ENCODE data around the gene GCDH.
"Not testable (repeated sequence)": the region's sequence is repeated elsewhere in the genome, so short reads cannot be mapped to it uniquely, and the experiment has no call there.

Gene GCDH

DNA sequence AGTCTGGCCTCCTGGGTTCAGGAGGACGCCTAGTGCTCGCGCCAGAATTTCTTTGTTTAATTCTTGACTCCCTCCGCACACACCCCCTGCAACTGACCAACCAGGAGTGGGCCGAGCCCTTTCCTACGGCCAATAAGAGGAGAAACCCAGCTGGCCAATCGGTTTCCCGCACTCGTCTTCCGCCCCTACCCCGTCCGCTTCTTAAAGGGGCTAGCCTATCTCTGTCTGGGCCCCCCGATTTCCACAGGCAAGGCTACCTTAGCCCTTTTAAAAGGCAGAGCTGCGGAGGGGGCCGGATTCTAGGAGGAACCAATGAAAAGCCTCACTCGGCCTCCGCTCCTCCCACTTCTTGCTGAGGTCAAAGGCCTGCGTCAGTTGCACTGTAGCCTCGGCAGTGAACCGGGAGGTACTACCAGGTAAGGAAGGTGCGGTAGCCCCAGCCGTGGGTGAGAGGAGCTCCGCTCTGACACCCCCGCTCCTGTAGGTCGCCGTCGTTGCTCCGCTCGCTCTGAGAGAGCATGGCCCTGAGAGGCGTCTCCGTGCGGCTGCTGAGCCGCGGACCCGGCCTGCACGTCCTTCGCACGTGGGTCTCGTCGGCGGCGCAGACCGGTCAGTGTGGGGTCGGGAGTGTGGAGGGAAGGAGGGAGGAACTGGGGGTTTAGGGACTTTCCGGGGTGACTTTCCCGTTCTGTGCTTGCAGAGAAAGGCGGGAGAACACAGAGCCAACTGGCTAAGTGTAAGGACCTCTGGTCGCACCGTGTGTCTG is at the start of gene GCDH:
TSS of gene GCDH (plus strand) at position 374 of the 766 bp plus-strand sequence. CDS start at position 519, 145 bp downstream.
- in situ Hi-C loops (cut with MboI; ENCODE audit: low sequenced_read_pairs): no loop called here

DNA sequence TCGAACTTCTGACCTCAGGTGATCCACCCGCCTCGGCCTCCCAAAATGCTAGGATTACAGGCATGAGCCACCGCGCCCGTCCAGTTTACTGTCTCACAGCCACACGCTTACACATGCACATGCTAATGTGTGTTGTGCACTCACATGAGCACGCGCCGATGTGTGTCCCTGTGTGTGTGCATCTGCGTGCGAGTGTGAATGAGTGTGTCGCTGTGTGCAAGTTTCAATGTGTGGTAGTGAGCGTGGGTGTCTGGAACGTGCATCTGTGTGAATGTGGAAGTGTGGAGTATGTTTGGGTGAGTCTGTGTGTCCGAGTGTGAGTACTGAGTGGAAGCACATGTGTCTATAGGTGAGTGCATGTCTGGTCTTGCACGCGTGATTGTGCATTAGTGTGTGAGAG is 48.4 kb upstream of the GCDH start:
- in situ Hi-C loops (cut with MboI; ENCODE audit: low sequenced_read_pairs): no loop called here

DNA sequence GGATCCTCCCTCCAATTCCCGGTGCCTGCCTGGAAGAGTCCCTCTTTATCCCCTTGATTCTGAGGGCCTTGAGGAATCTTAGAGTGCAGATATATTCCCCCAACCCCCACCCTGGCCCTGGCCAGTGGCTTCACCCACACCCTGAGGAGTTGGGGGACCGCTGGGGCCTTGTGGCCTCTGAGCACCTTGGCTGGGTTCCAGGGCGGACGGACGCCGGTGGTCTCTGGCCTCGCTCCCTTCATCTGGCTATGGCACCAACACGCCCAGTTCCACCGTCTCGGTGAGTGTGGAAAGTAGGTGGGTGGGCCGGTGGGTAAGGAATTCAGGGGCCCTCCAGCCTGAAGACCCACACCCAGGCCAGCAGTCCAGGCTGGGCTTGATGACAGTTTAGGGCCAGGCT is 47.6 kb upstream of the GCDH start:
- in situ Hi-C loops (cut with MboI; ENCODE audit: low sequenced_read_pairs): no loop called here

DNA sequence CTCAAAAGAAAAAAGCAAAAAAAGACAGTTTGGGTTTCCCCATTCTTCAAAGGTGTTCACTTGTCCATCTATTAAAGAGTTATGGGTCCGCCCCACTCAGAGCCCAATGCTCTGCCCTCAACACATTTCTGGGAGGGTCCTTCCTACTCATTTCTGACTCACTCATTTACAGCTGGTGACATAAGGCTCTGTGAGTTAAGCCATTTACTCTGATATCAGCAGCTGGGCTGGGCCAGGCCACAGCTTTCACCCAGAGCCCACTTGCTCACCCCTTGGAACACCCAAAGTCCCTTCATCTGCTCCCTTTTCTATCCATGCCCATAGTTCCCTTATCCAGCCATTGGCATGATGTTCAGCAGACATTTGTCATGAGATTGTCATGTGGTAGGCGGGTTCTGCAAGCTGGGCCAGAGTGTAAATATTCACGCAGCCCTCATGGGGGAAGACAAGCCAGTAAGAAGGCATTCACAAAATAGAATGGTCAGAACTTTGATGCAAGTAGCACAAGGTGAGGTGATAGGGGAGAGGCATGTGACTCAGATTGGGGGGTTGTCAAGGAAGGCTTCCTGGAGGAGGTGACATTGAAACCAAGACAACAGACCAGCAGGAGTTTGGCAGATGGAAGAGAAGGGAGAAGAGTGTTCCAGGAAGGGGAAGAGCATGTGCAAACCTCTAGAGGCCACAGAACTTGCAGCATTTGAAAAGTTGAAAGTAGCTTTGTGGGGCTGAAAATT is 46.8 kb upstream of the GCDH start:
- in situ Hi-C loops (cut with MboI; ENCODE audit: low sequenced_read_pairs): no loop called here

DNA sequence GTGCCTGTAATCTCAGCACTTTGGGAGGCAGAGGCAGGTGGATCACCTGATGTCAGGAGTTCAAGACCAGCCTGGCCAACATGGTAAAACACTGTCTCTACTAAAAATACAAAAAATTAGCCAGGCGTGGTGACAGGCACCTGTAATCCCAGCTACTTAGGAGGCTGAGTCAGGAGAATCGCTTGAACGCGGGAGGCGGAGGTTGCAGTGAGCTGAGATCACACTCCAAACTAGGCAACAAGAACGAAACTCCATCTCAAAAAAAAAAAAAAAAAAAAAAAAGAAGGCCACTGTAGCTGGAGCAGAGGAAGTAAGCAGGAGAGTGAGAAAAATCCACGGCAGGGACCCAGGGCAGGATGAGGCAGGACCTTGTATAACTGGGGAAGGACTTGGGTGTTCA is 44.3 kb upstream of the GCDH start:
- in situ Hi-C loops (cut with MboI; ENCODE audit: low sequenced_read_pairs): not testable (repeated sequence)

DNA sequence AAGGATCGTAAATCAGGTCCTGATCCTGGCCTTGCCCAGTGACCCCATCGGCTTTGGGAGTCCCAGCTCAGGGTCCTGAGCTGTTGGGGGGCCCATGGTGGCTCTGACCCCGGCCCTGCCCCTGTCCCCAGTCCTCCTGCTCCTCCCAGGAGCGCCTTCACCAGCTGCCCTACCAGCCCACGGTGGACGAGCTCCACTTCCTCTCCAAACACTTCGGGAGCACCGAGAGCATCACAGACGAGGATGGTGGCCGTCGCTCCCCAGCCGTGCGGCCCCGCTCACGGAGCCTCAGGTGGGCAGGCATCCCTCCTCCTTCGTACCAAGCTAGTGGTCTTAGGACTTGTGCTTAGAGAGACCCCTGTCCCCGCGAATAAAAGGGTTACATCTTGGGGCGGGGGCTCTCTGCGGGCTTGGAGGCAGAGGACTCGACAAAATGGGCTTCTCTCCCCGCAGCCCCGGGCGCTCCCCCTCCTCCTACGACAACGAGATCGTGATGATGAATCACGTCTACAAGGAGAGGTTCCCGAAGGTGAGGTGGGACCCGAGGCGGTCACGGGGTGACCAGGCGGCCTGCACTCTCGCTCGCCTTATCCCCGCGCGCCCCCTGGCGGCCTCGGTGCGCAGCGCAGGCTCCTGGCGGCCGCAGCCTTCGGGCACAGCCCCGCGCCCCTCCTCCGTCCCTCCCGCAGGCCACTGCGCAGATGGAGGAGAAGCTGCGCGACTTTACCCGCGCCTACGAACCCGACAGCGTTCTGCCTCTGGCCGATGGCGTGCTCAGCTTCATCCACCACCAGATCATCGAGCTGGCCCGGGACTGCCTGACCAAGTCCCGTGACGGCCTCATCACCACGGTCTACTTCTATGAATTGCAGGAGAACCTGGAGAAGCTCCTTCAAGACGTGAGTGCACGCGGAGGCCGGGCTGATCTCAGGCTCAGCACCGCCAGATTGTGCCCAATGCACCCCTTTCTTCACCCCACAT is 43.5 kb upstream of the GCDH start:
- in situ Hi-C loops (cut with MboI; ENCODE audit: low sequenced_read_pairs): no loop called here

DNA sequence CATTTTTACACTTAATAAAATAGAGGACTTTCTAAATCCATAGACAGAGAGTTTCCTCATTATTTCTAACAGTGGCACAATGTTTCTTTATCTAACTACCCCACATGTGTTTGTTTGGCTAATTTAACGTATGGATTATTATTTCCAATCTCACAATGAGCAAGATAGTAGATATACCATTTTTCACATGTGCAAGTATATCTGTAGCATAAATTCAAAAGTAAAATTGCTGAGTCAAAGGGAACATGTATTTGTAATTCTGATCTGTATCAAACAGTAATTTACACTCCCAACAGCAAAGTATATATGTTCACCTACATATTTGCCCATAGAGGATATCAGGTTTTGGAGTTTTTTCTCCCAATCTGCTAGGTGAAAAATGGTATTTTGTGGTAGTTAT is 34.3 kb upstream of the GCDH start:
- in situ Hi-C loops (cut with MboI; ENCODE audit: low sequenced_read_pairs): no loop called here

DNA sequence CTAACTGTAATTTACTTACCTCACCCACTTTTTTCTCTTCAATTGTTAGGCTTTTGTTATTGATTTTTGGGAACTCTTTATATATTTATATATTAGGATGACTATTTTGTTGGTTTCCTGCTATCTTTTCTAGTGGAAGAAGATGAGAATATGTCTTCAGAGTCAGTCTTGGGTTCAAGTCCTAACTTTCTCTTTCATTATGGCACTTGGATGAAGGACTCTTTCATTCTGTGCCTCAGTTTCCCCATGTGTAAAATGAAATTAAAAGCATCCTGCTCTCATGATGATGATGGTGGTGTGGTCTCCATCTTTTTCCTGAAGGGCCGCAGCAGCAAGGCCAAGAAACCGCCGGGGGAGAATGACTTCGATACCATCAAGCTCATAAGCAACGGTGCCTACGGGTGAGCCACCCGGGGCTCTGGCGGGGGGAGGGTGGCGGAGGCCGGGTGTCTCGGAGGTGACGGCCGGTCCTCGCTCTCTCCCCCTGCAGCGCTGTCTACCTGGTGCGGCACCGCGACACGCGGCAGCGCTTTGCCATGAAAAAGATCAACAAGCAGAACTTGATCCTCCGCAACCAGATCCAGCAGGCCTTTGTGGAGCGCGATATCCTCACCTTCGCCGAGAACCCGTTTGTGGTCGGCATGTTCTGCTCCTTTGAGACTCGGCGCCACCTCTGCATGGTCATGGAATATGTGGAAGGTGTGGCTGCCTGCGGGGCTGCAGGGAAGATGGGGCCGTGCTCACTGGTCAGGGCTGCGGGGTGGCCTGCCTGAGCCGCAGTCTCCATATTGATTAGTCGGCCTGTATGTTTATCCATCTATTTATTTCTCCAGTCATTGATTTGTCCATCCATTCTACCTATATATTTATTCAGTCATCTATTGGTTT is 32.7 kb upstream of the GCDH start:
- in situ Hi-C loops (cut with MboI; ENCODE audit: low sequenced_read_pairs): no loop called here

DNA sequence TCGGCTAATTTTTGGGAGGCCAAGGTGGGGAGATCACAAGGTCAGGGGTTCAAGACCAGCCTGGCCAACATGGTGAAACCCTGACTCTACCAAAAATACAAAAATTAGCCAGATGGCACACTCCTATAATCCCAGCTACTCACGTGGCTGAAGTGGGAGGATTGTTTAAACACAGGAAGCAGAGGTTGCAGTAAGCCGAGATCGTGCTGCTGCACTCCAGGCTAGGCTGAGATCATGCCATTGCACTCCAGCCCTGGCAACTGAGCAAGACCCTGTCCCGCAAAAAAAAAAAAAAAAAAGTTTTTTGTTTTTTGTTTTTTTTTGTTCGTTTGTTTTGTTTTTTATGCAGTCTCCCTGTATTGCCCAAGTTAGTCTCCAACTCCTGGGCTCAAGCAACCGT is 31.4 kb upstream of the GCDH start:
- in situ Hi-C loops (cut with MboI; ENCODE audit: low sequenced_read_pairs): no loop called here

DNA sequence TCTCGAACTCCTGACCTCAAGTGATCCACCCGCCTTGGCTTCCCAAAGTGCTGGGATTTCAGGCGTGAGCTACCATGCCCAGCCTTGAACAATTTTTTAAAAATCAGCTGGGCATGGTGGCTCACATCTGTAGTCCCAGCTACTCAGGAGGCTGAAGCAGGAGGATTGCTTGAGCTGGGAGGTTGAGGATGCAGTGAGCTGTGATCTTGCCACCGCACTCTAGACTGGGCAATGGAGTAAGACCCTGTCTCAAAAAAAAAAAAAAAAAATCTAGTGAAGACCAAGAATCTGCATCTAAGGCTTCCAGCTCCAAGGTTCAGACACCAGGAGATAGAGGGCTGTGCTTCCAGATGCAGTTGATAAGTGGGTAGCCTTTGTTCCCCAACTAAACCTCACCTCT is 26.8 kb upstream of the GCDH start:
- in situ Hi-C loops (cut with MboI; ENCODE audit: low sequenced_read_pairs): no loop called here

DNA sequence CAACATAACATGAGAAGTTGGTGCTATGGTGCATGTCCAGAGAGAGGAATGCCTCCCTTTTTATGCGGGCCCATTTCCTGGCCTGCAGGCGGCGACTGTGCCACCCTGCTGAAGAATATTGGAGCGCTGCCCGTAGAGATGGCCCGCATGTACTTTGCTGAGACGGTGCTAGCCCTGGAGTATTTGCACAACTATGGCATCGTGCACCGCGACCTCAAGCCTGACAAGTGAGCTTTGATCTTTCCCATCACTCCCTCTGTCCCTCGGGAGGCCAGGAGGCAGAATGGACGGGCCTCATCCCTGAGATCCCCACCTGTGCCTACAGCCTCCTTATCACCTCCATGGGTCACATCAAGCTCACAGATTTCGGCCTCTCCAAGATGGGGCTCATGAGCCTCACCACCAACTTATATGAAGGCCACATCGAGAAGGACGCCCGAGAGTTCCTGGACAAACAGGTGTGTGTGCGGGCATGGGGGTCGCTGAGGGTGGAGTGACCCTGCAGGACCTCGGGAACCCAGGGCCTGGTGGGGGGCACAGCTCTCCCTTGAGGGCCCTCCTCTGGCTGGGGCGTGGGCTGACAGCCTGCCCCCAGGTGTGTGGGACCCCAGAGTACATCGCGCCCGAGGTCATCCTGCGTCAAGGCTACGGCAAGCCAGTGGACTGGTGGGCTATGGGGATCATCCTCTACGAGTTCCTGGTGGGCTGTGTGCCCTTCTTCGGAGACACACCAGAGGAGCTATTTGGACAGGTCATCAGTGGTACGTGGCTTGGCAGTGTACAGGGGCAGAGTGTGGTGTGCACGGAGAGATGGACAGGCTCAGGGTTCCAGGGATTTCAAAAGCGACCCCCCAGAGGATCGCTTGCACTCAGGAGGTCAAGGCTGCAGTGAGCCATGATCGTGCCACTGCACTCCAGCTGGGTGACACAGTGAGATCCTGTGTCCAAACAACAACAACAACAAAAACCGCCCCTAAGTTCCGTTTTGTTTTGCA is 25.9 kb upstream of the GCDH start:
- in situ Hi-C loops (cut with MboI; ENCODE audit: low sequenced_read_pairs): no loop called here

DNA sequence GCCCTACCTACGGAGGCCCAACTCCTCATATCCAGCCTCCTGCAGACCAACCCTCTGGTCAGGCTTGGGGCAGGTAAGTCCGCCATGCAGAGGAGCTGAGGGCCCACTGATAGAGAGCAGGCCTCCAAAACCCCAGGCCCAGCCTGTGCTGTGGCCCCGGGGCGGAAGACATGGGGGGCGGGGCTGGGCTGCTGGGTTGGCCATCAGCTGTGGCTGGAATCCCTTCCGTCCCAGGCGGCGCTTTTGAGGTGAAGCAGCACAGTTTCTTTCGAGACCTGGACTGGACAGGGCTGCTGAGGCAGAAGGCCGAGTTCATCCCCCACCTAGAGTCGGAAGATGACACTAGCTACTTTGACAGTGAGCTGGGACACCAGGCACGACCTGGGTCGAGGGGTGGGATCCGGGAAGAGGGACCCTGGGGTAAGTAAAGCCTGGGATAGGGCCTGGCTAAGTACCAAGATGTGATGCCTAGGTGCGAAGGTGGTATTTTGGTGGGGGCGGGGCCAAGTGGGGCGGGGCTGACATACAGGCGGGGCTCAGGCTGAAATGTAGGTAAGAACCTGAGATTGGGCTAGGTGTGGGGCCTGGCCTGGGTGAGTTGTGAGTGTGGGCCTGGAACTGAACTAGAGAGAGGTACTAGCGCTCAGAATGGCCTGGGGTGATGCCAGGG is 25.1 kb upstream of the GCDH start:
- in situ Hi-C loops (cut with MboI; ENCODE audit: low sequenced_read_pairs): no loop called here

DNA sequence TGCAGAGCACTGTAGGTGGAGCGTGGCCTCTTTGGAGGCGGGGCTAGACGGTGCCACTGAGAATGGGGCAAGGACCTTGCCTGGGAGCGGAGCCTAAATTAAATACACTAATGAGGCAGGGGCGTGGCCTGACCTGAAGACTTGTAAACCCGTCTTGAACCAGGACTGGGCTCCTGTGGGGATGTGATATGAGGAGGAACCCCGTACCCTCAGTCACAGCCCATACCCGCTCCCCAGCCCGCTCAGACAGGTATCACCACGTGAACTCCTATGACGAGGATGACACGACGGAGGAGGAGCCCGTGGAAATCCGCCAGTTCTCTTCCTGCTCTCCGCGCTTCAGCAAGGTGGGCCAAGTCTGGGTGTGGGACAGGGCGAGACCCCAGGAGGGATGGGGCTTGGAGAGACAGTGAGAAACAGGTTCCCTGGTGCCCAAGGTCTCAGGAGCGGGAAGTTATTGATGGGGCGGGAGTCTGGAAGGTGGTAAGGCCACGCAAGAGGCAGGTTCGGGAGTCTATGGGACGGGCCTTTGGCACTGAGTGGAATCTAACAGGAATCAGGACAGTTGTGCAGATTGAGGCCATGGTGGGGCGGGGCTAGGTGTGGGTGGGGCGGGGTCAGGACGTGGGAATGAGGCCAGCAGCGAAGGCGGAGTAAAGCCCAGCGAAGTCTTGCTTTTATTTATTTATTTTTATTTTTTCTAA is 24.4 kb upstream of the GCDH start:
- in situ Hi-C loops (cut with MboI; ENCODE audit: low sequenced_read_pairs): no loop called here

DNA sequence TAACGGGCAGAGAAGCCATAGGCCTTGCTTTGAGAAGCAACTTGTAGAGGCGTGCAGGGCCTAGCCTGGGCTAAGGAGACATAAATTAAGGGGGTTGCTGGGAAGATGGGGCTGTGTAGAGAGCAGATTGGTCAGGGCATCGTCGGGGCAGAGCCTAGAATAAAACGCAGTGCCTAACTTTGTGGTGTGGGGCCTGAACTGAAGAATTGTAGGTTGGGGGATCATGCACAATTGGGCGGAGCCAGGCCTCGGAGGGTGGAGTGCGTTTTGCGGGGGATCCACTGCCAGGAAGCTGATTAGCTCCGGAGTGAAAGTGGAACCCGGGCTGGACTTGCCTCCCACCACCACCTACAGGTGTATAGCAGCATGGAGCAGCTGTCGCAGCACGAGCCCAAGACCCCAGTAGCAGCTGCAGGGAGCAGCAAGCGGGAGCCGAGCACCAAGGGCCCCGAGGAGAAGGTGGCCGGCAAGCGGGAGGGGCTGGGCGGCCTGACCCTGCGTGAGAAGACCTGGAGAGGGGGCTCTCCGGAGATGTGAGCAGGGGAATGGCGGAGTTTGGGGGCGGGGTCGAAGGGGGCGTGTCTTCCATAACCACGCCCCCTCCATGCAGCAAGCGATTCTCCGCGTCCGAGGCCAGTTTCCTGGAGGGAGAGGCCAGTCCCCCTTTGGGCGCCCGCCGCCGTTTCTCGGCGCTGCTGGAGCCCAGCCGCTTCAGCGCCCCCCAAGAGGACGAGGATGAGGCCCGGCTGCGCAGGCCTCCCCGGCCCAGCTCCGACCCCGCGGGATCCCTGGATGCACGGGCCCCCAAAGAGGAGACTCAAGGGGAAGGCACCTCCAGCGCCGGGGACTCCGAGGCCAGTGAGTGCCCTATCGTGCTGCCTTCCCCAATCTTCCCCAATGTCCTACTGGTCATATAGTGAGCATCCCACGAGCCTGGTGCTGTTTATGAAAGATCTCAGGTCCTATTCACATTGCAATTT is 23.6 kb upstream of the GCDH start:
- in situ Hi-C loops (cut with MboI; ENCODE audit: low sequenced_read_pairs): no loop called here

DNA sequence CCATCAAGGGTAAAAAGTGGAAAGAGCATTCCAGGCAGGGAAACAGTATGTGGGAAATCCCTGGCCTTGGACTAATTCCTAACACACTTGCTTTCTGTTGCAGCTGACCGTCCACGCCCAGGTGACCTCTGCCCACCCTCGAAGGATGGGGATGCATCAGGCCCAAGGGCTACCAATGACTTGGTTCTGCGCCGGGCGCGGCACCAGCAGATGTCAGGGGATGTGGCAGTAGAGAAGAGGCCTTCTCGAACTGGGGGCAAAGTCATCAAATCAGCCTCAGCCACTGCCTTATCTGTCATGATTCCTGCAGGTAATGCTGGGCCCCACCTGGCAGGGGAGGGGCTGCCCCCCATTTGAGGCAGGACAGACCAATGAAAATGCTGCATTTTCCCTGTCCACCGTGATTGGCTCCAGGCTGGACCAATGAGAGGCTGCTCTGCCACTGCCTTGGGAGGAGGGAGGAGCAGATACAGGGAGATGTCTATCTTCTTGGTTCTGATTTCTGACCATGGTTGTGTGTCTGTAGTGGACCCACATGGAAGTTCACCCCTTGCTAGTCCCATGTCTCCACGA is 22.3 kb upstream of the GCDH start:
- in situ Hi-C loops (cut with MboI; ENCODE audit: low sequenced_read_pairs): no loop called here

DNA sequence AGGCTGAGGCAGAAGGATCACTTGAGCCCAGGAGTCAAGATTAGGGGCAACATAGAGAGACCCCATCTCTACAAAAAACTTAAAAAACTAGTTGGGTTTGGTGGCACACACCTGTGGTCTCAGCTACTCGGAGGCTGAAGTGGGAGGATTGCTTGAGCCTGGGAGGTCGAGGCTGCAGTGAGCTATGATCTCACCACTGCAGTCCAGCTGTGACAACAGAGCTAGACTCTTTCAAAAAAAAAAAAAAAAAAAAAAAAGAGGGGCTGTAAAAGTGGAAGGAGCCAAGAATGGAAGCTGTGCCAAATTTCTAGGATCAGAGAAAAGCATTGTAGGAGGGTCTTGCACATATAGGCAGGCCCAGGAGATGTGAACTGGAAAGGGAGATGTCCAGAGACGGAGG is 19.3 kb upstream of the GCDH start:
- in situ Hi-C loops (cut with MboI; ENCODE audit: low sequenced_read_pairs): no loop called here
